ENCODE results near the gene MIOX.

DNA sequence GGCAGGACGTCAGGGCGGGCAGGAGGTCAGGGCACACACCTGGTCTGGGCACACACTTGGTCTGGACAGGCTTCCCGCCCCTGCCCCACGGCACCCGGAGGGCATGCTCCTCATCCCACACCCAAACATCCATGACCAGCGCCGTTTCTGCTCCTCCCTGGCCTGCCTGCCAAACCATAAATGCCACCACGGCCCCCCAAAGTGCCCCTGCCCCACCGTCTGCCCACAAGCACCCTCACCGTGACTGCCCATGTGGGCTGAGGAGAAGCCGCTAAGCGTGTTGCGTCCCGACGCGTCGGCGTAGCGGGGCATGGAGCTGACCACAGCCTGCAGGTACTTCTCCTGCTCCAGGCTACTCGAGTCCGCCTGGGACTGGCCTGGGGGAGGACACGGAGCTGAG lies 27.6 kb upstream of the MIOX start:
- TF ChIP-seq, protein P1, sequence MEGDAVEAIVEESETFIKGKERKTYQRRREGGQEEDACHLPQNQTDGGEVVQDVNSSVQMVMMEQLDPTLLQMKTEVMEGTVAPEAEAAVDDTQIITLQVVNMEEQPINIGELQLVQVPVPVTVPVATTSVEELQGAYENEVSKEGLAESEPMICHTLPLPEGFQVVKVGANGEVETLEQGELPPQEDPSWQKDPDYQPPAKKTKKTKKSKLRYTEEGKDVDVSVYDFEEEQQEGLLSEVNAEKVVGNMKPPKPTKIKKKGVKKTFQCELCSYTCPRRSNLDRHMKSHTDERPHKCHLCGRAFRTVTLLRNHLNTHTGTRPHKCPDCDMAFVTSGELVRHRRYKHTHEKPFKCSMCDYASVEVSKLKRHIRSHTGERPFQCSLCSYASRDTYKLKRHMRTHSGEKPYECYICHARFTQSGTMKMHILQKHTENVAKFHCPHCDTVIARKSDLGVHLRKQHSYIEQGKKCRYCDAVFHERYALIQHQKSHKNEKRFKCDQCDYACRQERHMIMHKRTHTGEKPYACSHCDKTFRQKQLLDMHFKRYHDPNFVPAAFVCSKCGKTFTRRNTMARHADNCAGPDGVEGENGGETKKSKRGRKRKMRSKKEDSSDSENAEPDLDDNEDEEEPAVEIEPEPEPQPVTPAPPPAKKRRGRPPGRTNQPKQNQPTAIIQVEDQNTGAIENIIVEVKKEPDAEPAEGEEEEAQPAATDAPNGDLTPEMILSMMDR (IDR thresholded peaks at IDR 0.05): no peak
- TF ChIP-seq ZFX (IDR thresholded peaks at IDR 0.05; ENCODE audit: borderline replicate concordance): no peak

Data from 22Rv1 (cell line).